ENCODE results near the gene ERGIC1.

The ERGIC1 gene

DNA sequence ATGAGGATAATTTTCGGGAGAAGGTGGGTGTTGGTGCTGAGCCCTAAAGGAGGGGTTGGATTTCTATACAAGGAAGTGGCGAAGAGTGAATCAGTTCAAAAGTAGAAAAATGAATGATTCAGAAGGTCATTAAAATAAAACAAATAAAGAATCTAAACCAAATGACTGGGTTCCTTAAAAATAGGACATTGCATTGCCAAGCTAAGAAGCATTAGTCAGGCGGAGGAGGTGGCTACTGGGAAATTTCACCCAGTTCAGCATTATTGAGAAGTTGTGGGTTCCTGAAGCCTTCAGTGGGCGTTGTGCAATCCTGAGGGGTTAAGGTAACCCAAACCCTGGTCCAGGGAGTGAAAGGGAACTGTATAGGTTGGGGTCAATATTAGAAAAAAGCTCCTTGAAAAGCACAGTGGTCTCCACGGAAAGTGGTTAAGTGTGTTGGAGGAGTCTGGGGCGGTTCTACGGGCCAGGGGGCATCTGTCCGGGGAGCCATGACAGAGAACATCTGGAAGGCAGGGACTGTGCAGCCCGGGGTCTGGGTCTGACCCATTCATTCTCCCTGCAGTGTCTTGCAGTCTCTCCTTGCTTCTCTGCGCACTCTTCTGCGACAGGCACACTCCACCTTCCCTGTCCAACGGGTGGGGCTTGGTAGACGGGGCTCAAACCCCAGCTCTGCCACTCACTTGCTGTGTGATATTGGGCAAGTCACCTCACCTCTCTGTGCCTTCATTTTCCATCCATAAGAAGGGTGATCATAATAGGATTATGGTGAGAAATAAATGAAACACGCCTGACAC is 35.4 kb upstream of the ERGIC1 start:
- TF ChIP-seq, protein P1, sequence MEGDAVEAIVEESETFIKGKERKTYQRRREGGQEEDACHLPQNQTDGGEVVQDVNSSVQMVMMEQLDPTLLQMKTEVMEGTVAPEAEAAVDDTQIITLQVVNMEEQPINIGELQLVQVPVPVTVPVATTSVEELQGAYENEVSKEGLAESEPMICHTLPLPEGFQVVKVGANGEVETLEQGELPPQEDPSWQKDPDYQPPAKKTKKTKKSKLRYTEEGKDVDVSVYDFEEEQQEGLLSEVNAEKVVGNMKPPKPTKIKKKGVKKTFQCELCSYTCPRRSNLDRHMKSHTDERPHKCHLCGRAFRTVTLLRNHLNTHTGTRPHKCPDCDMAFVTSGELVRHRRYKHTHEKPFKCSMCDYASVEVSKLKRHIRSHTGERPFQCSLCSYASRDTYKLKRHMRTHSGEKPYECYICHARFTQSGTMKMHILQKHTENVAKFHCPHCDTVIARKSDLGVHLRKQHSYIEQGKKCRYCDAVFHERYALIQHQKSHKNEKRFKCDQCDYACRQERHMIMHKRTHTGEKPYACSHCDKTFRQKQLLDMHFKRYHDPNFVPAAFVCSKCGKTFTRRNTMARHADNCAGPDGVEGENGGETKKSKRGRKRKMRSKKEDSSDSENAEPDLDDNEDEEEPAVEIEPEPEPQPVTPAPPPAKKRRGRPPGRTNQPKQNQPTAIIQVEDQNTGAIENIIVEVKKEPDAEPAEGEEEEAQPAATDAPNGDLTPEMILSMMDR (IDR thresholded peaks at IDR 0.05) = no peak

DNA sequence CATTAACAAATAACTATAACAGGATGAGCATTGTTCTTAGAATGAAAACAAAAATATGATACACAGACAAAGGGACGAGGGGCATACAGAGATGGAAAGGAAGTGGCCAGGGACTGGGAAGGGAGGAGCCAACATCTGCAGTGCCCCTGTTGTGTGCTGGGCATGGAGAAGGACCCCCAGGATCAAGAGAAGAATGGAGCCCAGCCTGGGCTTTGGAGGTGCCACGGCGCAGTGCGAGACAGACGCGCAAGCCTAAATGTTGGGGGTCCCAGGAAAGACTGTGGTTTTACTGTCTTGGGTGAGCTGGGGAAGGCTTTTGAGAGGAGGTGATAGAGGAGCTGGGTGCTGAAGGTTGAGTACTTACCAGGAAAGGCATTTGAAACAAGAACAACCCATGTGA is 34.6 kb upstream of the ERGIC1 start:
- TF ChIP-seq, protein P1 (IDR thresholded peaks at IDR 0.05) = no peak

DNA sequence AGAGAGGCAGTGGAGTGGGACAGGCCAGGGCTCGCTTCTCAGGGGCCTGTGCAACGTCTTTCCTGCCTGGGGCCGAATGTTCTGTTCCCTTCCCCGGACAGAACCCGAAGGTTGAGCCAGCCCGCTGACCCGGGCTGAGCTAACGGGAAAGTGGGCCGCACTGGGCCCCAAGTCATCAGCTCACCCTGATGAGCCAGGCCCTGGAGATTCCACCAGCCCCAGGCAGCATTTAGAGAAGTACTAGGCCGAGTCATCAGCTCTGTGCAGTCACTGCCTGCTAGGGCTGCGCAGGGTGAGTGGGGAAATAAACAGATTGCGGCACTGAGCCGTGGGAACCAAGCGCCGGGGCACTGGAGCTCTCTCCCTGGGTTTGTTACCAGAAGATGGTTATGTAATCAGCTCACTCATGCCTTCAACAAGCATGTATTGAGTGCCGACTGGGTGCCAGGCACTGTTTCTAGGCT is 33.9 kb upstream of the ERGIC1 start:
- TF ChIP-seq, protein P1 (IDR thresholded peaks at IDR 0.05) = no peak

DNA sequence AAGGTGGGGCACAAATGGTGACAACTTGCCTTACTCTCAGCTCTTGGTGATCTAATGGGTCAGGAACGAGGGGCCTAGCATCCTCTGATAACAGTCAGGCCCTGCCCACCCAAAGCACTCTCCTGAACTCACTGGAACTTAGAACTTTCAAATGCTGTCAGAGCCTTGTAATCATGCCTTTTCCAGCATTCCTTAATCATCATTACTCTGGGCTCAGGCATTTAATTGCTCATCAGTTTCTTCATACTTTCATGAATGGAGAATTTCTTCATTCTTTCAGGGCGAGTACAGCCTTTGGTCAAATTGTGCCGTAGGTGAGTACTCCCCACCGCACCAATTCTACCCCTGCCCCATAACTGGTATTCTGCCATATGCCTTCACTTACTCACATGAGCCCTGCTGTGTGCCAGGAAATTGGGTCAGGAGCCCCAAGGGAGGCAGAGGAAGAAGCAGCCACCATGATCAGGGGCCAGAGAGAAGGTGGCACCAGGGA is 32.8 kb upstream of the ERGIC1 start:
- TF ChIP-seq, protein P1 (IDR thresholded peaks at IDR 0.05) = no peak

DNA sequence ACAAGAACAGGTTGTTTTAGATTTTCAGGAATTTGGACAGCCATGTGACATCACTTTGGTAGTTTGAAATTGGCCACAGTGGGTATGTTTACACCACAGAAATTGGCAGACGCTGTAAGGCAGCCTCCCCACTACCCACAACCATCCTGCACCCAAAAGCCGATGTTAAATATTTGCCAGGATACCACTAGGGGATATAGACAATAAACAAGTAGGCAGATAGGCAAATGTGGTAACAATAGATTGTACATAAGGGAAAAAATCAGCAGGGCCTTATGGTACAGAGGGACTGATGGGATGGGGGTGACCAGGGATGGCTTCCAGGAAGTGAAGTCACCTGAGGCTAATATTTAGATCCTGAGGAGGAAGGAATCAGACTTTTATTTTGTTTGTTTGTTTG is 31.9 kb upstream of the ERGIC1 start:
- TF ChIP-seq, protein P1 (IDR thresholded peaks at IDR 0.05) = no peak

DNA sequence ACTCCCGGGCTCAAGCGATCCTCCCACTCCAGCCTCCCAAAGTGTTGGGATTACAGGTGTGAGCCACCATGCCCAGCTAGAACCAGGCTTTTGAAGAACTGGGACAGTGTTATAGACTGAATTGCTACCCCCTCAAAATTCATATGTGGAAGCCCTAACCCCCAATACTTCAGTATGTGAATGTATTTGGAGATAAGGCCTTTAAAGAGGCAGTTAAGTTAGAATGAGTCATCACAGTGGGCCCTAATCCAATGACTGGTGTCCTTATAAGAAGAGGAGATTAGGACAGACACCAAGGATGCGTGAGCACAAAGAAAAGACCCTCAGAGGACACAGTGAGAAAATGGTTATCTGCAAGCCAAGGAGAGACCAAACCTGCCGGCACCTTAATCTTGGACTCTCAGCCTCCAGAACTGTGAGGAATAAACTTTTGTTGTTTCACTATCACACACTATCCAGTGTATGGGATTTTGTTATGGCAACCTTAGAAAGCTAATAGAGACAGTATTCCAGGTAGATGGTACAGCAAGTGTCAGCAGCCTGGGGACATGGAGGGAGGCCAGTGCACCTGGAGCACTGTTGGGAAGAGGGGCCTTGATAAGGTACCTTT is 31.4 kb upstream of the ERGIC1 start:
- TF ChIP-seq, protein P1 (IDR thresholded peaks at IDR 0.05) = no peak

DNA sequence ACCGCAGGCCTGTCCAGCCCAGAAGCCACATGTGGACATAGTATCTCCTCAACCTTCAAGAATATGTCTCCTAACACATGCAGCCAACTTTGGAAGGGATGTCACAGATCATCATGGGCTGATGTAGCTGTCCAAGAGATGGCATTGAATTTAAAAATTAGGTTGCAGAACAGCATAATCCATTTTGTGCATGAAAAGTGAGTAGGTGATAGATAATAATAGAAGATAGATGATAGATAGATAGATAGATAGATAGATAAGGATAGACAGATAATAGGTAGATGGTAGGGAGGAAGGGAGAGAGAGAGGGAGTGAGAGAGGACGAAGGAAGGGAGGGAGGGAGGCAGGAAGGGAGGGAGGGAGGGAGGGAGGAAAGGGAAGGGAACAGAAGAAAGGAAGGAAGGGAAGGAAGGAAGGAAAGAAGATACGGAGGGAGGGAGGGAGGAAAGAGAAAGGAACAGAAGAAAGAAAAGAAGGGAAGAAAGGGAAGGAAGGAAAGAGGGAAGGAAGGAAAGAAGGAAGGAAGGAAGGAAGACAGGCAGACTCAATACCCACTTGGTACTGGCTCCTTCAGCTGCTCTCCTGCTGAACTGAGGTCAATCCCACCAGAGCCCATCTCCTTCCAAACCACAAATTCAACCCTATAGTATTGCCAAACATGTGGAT is 28.9 kb upstream of the ERGIC1 start:
- TF ChIP-seq, protein P1 (IDR thresholded peaks at IDR 0.05) = no peak
